ENCODE measurements around the gene TOMM22.

Gene TOMM22

DNA sequence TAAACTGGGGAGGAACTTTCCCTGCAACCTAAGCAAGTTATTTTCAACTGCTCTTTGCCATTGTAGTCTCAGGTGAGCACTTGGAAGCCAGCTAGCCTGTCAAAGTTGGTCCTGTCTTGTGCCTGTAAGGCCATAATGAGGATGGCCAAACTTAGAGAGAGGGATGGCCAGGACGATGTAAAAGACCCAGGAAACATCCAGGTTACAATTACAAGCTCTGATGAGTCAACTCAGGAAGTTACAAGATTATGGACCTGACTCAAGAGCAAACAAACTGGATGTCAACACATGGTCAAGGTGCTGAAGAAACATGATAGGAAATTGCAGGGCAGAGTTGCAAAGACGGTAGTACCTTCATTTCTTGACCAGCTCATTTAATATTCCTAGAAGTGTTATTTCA lies 25.6 kb downstream of the TOMM22 start (continued):
- TF ChIP-seq ZIC2 (tag by site-specific recombination; IDR thresholded peaks at IDR 0.05) (no peak), ZNF670 (tag by site-specific recombination; IDR thresholded peaks at IDR 0.05; ENCODE audit: low read depth) (no peak), ZBTB17 (tag by site-specific recombination; IDR thresholded peaks at IDR 0.05) (peak; percentile 97), ZNF830 (tag by site-specific recombination; IDR thresholded peaks at IDR 0.05; ENCODE audit: low read depth) (no peak), ZNF664 (tag by site-specific recombination; IDR thresholded peaks at IDR 0.05) (no peak), ZNF202 (tag by site-specific recombination; IDR thresholded peaks at IDR 0.05; ENCODE audit: borderline replicate concordance) (no peak), PRDM10 (tag by site-specific recombination; IDR thresholded peaks at IDR 0.05) (peak; percentile 38), ZNF580 (tag by site-specific recombination; IDR thresholded peaks at IDR 0.05) (no peak), ZNF600 (tag by site-specific recombination; IDR thresholded peaks at IDR 0.05) (peak; percentile 69), ZNF155 (tag by site-specific recombination; IDR thresholded peaks at IDR 0.05) (no peak), ZNF391 (tag by site-specific recombination; IDR thresholded peaks at IDR 0.05; ENCODE audit: borderline replicate concordance, low read depth) (no peak), OSR2 (tag by site-specific recombination; IDR thresholded peaks at IDR 0.05) (no peak), SP7 (tag by site-specific recombination; IDR thresholded peaks at IDR 0.05) (peak; percentile 69), KLF7 (tag by site-specific recombination; IDR thresholded peaks at IDR 0.05; ENCODE audit: borderline replicate concordance) (no peak), ZNF548 (tag by site-specific recombination; IDR thresholded peaks at IDR 0.05) (no peak), ZNF341 (tag by site-specific recombination; IDR thresholded peaks at IDR 0.05; ENCODE audit: low read depth) (no peak), ZFP3 (tag by site-specific recombination; IDR thresholded peaks at IDR 0.05; ENCODE audit: low read depth) (no peak), ZNF324 (tag by site-specific recombination; IDR thresholded peaks at IDR 0.05) (no peak), KLF17 (tag by site-specific recombination; IDR thresholded peaks at IDR 0.05) (0 out of 2 replicates have a peak, but pooled peaks have one; percentile 20)
- TF ChIP-seq, protein P1, sequence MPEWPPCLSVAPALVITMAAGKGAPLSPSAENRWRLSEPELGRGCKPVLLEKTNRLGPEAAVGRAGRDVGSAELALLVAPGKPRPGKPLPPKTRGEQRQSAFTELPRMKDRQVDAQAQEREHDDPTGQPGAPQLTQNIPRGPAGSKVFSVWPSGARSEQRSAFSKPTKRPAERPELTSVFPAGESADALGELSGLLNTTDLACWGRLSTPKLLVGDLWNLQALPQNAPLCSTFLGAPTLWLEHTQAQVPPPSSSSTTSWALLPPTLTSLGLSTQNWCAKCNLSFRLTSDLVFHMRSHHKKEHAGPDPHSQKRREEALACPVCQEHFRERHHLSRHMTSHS (tag by site-specific recombination; IDR thresholded peaks at IDR 0.05) = no peak

- no peak overlapping the region for H3K27ac ChIP-seq (ENCODE audit: extremely low read depth, low read depth, low read length)
- ChIA-PET CTCF (interaction anchor here (0.6 to 2.2 kb wide), 8 partner anchors 8 to 1210 kb away, joined by 3 to 19 read pairs (median 4); no protein-coding TSS in a partner anchor), POLR2A (interaction anchor here (0.6 to 1.2 kb wide), 5 partner anchors 9 to 15 kb away, joined by 3 to 8 read pairs (median 4); no protein-coding TSS in a partner anchor)
- H3K9me3 ChIP-seq (ENCODE audit: control insufficient read depth, insufficient read depth, low read depth, low read length) = no peaks in the 10 kb centered on the region
- no peak overlapping the region for H3K4me3 ChIP-seq (ENCODE audit: low read depth, low read length)
- peaks cover 5 to 42% of the 10 kb centered on the region in 2 experiments; a peak in 1 of 3 replicates for H3K36me3 ChIP-seq (ENCODE audit: control insufficient read depth in 2 of 2, insufficient read depth in 1 of 2, low read length in 2 of 2)
- H3K4me1 ChIP-seq (ENCODE audit: control insufficient read depth, insufficient read depth, low read length) = peaks cover 13% of the 10 kb centered on the region
- no peak for TF ChIP-seq ZNF501 (tag by site-specific recombination; IDR thresholded peaks at IDR 0.05)
- no peak for TF ChIP-seq ZNF23 (tag by site-specific recombination; IDR thresholded peaks at IDR 0.05; ENCODE audit: borderline replicate concordance)
- TF ChIP-seq ZSCAN5A (tag by site-specific recombination; IDR thresholded peaks at IDR 0.05) = no peak
- TF ChIP-seq ZNF670 (tag by site-specific recombination; IDR thresholded peaks at IDR 0.05; ENCODE audit: low read depth) = no peak
- no peak for TF ChIP-seq KLF10 (tag by site-specific recombination; IDR thresholded peaks at IDR 0.05)
- TF ChIP-seq, protein P2, sequence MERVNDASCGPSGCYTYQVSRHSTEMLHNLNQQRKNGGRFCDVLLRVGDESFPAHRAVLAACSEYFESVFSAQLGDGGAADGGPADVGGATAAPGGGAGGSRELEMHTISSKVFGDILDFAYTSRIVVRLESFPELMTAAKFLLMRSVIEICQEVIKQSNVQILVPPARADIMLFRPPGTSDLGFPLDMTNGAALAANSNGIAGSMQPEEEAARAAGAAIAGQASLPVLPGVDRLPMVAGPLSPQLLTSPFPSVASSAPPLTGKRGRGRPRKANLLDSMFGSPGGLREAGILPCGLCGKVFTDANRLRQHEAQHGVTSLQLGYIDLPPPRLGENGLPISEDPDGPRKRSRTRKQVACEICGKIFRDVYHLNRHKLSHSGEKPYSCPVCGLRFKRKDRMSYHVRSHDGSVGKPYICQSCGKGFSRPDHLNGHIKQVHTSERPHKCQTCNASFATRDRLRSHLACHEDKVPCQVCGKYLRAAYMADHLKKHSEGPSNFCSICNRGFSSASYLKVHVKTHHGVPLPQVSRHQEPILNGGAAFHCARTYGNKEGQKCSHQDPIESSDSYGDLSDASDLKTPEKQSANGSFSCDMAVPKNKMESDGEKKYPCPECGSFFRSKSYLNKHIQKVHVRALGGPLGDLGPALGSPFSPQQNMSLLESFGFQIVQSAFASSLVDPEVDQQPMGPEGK (tag by site-specific recombination; IDR thresholded peaks at IDR 0.05) = no peak
- TF ChIP-seq ZNF112 (tag by site-specific recombination; IDR thresholded peaks at IDR 0.05) = no peak
- TF ChIP-seq ZEB2 (tag by site-specific recombination; IDR thresholded peaks at IDR 0.05) = no peak
Measured at GRCh38 chr22:38707984-38708383, 26.2 kb downstream of the TOMM22 start.

Data from HEK293 (cell line).